Lung (tissue), 12 donors: ENCODE measurements around the gene PCDHGC4. TPM values are rescaled to one million over a fixed set of nuclear protein-coding genes. Genes with fewer than 3 reads are reported as not detected.

Source experiments
- ATAC-seq: fragments of 200-7000 bp; cut with Tn5 transposase; one replicate; pipeline ENCODE4 v1.9.1; 2020; ENCODE audit warnings: moderate number of reproducible peaks; ENCODE audit not compliant: insufficient read depth, low FRiP score
- DNase-seq, 3 donors: peaks; one replicate each; pipeline ENCODE4 v3.0.0-alpha.2; 2013 to 2017
- H3K27ac ChIP-seq, 2 donors: one replicate each; pipeline ENCODE4 v1.5.1; 2013; ENCODE audit warnings: mild to moderate bottlenecking in 2 of 2, moderate library complexity in 2 of 2, control low read depth in 1 of 2, inconsistent platforms in 1 of 2, low read depth in 1 of 2, low read length in 1 of 2
- H3K27me3 ChIP-seq, 3 donors: one replicate each; pipeline ENCODE4 v1.5.1; 2013; ENCODE audit warnings: low read length in 2 of 3; ENCODE audit not compliant: control insufficient read depth in 3 of 3, insufficient read depth in 3 of 3
- H3K36me3 ChIP-seq, 4 donors: one replicate each; pipeline ENCODE4 v1.5.1; 2013; ENCODE audit warnings: low read length in 4 of 4, mild to moderate bottlenecking in 1 of 4, moderate library complexity in 1 of 4; ENCODE audit not compliant: control insufficient read depth in 4 of 4, insufficient read depth in 4 of 4
- H3K4me1 ChIP-seq, 5 donors: one replicate each; pipeline ENCODE4 v1.5.1; 2013; ENCODE audit warnings: low read length in 5 of 5, mild to moderate bottlenecking in 2 of 5, moderate library complexity in 1 of 5; ENCODE audit not compliant: control insufficient read depth in 5 of 5, insufficient read depth in 5 of 5
- H3K4me3 ChIP-seq: one replicate; pipeline ENCODE4 v1.5.1; 2013; ENCODE audit warnings: mild to moderate bottlenecking, control low read depth, moderate library complexity
- H3K9ac ChIP-seq, 2 donors: one replicate each; pipeline ENCODE4 v1.5.1; 2013; ENCODE audit warnings: low read length in 2 of 2, control low read depth in 1 of 2; ENCODE audit not compliant: insufficient read depth in 1 of 2
- H3K9me3 ChIP-seq, 4 donors: one replicate each; pipeline ENCODE4 v1.5.1; 2013; ENCODE audit warnings: low read length in 3 of 4, mild to moderate bottlenecking in 1 of 4, moderate library complexity in 1 of 4; ENCODE audit not compliant: control insufficient read depth in 4 of 4, insufficient read depth in 3 of 4
- WGBS, 2 donors: extraction: QIAGEN DNeasy Blood & Tissue Kit; methylation state at CpG; one replicate each; pipeline ENCODE4 v1.1.7; 2013; 5-methylcytosine and 5-hydroxymethylcytosine counted together
- polyA plus RNA-seq, 2 donors: library from polyadenylated mRNA; stranded (reverse); fragments of 200-250 nt; gene quantifications; one replicate each; pipeline ENCODE4 v1.2.1, GENCODE V29; 2013
- total RNA-seq, 2 donors: library from RNA; depleted of rRNA in 1 of 2; stranded (reverse); fragments of >200 nt in 1 of 2; gene quantifications; one replicate each; pipeline ENCODE4 v1.2.1, GENCODE V29; 2014 to 2021
- TF ChIP-seq, protein P1 (sequence below): IDR thresholded peaks from 2 replicates; pipeline ENCODE4 v1.5.1; 2012; ENCODE audit warnings: mild to moderate bottlenecking; ENCODE audit errors: control extremely low read depth, extremely low read depth
- donor health status: control.
- donor health status: control.
- donor health status: Bipolar disorder and iron deficiency.
- donor health status: healthy.
- donor health status: DM: yes; HTN: yes; CAD: no.

Gene PCDHGC4
- total and polyA plus RNA-seq, 4 donors: 0.08 to 8.7 (median 1.7) TPM

DNA sequence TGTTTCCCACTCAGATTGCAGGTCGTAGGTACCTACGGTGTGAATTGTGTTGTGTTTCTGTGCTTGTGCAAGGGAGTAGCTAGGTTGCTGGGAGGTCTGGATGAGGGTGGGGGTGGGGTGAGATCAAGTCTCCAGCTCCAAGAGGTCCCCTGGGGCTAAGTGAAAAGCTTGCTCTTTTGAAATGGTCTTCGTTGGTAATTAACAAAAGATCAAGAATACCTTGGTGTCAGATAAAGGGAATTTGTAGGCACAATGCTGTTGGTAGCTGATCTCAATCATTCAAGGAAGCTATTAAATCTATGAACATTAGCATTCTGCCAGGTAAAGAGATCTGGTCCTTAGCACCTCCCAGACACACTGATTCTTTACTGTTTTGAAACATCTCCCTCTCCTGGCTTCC, 928 bp upstream of the PCDHGC4 start:
- ATAC-seq: no peak
- peaks cover 0 to 34% (median 0%) of the 10 kb centered on the region in 3 donors for H3K27me3 ChIP-seq
- DNase-seq: no peak
- peaks cover 0 to 20% (median 12%) of the 10 kb centered on the region in 4 donors for H3K36me3 ChIP-seq
- peaks cover 3 to 53% (median 16%) of the 10 kb centered on the region in 5 donors for H3K4me1 ChIP-seq
- TF ChIP-seq, protein P1, sequence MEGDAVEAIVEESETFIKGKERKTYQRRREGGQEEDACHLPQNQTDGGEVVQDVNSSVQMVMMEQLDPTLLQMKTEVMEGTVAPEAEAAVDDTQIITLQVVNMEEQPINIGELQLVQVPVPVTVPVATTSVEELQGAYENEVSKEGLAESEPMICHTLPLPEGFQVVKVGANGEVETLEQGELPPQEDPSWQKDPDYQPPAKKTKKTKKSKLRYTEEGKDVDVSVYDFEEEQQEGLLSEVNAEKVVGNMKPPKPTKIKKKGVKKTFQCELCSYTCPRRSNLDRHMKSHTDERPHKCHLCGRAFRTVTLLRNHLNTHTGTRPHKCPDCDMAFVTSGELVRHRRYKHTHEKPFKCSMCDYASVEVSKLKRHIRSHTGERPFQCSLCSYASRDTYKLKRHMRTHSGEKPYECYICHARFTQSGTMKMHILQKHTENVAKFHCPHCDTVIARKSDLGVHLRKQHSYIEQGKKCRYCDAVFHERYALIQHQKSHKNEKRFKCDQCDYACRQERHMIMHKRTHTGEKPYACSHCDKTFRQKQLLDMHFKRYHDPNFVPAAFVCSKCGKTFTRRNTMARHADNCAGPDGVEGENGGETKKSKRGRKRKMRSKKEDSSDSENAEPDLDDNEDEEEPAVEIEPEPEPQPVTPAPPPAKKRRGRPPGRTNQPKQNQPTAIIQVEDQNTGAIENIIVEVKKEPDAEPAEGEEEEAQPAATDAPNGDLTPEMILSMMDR: no peak
- H3K9me3 ChIP-seq: peaks cover 0 to 16% (median 0%) of the 10 kb centered on the region in 4 donors
- H3K27ac ChIP-seq: no peak overlapping the region
- H3K9ac ChIP-seq: no peak overlapping the region
- 48 to 53% methylated on average over 3 of the region's 3 CpGs for WGBS, 2 donors
- no peak overlapping the region for H3K4me3 ChIP-seq

DNA sequence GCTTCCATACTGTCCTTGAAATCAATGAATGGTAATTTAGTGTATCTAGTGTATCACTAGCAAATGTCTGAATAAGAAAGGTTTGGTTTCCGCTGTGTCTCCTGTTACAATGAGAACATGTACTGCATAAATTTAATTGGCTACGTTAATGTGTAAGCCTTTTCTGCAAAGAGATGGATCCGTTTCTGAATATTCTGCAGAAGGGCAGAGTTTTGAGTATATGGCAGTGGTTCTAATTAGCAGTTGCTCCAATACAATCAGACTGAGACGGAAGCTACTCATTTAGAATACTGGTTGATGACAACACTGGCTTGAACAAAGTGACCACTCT, 555 bp upstream of the PCDHGC4 start:
- no peak overlapping the region for H3K27ac ChIP-seq
- TF ChIP-seq, protein P1: no peak
- peaks cover 0 to 20% (median 14%) of the 10 kb centered on the region in 4 donors for H3K36me3 ChIP-seq
- ATAC-seq (no peak), DNase-seq (no peak)
- 25 to 29% methylated on average over 4 of the region's 4 CpGs for WGBS, 2 donors
- H3K9ac ChIP-seq: no peak overlapping the region
- peaks cover 3 to 50% (median 16%) of the 10 kb centered on the region in 5 donors for H3K4me1 ChIP-seq
- H3K27me3 ChIP-seq: peaks cover 0 to 34% (median 0%) of the 10 kb centered on the region in 3 donors
- no peak overlapping the region for H3K4me3 ChIP-seq
- peaks cover 0 to 15% (median 0%) of the 10 kb centered on the region in 4 donors for H3K9me3 ChIP-seq

DNA sequence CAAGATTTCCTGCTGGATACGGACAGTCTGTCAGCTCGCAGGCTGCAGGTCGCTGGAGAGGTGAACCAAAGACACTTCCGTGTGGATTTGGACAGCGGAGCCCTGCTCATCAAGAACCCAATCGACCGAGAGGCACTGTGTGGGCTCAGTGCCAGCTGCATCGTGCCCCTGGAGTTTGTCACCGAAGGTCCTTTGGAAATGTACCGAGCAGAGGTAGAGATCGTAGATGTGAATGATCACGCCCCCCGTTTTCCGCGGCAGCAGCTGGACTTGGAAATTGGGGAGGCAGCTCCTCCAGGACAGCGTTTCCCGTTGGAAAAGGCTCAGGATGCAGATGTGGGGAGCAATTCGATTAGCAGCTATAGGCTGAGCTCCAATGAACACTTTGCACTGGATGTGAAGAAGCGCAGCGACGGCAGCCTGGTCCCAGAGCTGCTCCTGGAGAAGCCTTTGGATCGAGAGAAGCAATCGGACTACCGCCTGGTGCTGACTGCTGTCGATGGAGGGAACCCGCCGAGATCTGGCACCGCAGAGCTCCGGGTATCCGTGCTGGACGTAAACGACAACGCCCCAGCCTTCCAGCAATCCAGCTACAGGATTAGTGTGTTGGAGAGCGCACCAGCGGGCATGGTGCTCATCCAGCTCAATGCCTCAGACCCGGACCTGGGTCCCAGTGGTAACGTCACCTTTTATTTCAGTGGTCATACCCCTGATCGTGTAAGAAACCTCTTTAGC, 658 bp downstream of the PCDHGC4 start:
- H3K27me3 ChIP-seq: peaks cover 0 to 45% (median 0%) of the 10 kb centered on the region in 3 donors

More for the DNA sequence above, 658 bp downstream of the PCDHGC4 start:
- H3K4me1 ChIP-seq: peaks cover 3 to 39% (median 16%) of the 10 kb centered on the region in 5 donors
- H3K27ac ChIP-seq: no peak overlapping the region
- H3K36me3 ChIP-seq: peaks cover 0 to 27% (median 16%) of the 10 kb centered on the region in 4 donors
- ATAC-seq (no peak), DNase-seq (no peak)
- H3K9me3 ChIP-seq: peaks cover 0 to 14% (median 0%) of the 10 kb centered on the region in 4 donors
- 50 to 55% methylated on average over 38 of the region's 38 CpGs for WGBS, 2 donors
- no peak overlapping the region for H3K4me3 ChIP-seq
- no peak overlapping the region for H3K9ac ChIP-seq
- TF ChIP-seq, protein P1: no peak
